Measurements from ENCODE around the gene TOMM40.
"Not testable (repeated sequence)": the region's sequence is repeated elsewhere in the genome, so short reads cannot be mapped to it uniquely, and the experiment has no call there.

TOMM40 gene

DNA sequence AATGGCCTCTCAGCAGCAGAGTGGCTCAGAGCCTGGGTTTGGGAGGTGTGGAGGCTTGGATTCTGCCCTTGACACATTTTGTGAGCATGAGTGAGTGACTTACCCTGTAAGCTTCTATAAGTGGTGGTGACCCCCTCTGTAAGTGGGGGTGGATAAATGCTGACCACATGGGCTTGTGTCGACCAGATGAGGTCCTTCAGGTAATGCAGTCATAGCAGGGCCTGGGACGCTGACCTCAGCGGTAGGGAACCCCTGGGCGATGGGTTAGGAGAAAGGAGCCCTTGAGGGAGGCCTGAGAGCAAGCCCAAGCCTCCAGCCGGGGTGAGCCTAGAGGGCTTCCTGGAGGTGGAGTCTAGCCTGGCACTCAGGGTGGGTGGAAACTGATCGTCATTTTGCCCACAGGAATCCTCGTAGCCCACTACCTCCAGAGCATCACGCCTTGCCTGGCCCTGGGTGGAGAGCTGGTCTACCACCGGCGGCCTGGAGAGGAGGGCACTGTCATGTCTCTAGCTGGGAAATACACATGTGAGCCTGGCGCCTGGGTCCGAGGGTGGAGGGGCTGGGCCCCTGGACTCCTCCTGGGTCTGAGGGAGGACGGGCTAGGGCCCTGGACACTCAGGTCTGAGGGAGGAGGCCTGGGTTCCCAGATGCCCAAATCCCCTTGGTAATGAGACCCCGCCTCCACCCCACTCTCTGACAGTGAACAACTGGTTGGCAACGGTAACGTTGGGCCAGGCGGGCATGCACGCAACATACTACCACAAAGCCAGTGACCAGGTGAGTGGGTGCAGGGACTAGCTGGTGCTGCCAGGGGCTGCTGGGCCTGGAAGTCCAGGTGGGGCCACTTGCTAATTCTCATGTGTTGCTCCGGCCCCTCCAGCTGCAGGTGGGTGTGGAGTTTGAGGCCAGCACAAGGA lies 9.5 kb downstream of the TOMM40 start:
- no peak for DNase-seq

DNA sequence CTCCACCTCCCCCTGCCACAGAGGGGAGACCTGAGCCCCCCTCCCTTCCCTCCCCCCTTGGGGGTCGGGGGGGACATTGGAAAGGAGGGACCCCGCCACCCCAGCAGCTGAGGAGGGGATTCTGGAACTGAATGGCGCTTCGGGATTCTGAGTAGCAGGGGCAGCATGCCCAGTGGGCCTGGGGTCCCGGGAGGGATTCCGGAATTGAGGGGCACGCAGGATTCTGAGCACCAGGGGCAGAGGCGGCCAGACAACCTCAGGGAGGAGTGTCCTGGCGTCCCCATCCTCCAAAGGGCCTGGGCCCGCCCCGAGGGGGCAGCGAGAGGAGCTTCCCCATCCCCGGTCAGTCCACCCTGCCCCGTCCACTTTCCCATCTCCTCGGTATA lies 12.2 kb downstream of the TOMM40 start:
- no peak for DNase-seq

DNA sequence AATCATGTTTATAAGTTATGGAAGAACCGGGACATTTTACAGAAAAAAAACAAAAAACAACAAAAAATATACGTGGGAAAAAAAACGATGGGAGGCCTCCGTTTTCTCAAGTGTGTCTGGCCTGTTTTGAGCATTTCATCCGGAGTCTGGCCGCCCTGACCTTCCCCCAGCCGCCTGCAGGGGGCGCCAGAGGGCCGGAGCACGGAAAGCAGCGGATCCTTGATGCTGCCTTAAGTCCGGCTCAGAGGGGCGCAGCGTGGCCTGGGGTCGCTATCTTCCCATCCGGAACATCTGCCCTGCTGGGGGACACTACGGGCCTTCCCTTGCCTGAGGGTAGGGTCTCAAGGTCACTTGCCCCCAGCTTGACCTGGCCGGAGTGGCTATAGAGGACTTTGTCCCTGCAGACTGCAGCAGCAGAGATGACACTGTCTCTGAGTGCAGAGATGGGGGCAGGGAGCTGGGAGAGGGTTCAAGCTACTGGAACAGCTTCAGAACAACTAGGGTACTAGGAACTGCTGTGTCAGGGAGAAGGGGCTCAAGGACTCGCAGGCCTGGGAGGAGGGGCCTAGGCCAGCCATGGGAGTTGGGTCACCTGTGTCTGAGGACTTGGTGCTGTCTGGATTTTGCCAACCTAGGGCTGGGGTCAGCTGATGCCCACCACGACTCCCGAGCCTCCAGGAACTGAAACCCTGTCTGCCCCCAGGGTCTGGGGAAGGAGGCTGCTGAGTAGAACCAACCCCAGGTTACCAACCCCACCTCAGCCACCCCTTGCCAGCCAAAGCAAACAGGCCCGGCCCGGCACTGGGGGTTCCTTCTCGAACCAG lies 12.8 kb downstream of the TOMM40 start:
- DNase-seq = no peak

DNA sequence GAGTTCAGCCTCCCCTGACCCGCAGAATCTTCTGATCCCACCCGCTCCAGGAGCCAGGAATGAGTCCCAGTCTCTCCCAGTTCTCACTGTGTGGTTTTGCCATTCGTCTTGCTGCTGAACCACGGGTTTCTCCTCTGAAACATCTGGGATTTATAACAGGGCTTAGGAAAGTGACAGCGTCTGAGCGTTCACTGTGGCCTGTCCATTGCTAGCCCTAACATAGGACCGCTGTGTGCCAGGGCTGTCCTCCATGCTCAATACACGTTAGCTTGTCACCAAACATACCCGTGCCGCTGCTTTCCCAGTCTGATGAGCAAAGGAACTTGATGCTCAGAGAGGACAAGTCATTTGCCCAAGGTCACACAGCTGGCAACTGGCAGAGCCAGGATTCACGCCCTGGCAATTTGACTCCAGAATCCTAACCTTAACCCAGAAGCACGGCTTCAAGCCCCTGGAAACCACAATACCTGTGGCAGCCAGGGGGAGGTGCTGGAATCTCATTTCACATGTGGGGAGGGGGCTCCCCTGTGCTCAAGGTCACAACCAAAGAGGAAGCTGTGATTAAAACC lies 13.5 kb downstream of the TOMM40 start:
- no peak for DNase-seq

DNA sequence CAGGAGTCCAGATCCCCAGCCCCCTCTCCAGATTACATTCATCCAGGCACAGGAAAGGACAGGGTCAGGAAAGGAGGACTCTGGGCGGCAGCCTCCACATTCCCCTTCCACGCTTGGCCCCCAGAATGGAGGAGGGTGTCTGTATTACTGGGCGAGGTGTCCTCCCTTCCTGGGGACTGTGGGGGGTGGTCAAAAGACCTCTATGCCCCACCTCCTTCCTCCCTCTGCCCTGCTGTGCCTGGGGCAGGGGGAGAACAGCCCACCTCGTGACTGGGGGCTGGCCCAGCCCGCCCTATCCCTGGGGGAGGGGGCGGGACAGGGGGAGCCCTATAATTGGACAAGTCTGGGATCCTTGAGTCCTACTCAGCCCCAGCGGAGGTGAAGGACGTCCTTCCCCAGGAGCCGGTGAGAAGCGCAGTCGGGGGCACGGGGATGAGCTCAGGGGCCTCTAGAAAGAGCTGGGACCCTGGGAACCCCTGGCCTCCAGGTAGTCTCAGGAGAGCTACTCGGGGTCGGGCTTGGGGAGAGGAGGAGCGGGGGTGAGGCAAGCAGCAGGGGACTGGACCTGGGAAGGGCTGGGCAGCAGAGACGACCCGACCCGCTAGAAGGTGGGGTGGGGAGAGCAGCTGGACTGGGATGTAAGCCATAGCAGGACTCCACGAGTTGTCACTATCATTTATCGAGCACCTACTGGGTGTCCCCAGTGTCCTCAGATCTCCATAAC lies 14.5 kb downstream of the TOMM40 start, which contains the start of gene APOE:
TSS of gene APOE (plus strand) at position 360 of the 724 bp plus-strand sequence. CDS start 829 bp downstream, outside the sequence.
- no peak for DNase-seq

DNA sequence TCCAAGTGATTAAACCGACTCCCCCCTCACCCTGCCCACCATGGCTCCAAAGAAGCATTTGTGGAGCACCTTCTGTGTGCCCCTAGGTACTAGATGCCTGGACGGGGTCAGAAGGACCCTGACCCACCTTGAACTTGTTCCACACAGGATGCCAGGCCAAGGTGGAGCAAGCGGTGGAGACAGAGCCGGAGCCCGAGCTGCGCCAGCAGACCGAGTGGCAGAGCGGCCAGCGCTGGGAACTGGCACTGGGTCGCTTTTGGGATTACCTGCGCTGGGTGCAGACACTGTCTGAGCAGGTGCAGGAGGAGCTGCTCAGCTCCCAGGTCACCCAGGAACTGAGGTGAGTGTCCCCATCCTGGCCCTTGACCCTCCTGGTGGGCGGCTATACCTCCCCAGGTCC lies 16.6 kb downstream of the TOMM40 start:
- DNase-seq = no peak

DNA sequence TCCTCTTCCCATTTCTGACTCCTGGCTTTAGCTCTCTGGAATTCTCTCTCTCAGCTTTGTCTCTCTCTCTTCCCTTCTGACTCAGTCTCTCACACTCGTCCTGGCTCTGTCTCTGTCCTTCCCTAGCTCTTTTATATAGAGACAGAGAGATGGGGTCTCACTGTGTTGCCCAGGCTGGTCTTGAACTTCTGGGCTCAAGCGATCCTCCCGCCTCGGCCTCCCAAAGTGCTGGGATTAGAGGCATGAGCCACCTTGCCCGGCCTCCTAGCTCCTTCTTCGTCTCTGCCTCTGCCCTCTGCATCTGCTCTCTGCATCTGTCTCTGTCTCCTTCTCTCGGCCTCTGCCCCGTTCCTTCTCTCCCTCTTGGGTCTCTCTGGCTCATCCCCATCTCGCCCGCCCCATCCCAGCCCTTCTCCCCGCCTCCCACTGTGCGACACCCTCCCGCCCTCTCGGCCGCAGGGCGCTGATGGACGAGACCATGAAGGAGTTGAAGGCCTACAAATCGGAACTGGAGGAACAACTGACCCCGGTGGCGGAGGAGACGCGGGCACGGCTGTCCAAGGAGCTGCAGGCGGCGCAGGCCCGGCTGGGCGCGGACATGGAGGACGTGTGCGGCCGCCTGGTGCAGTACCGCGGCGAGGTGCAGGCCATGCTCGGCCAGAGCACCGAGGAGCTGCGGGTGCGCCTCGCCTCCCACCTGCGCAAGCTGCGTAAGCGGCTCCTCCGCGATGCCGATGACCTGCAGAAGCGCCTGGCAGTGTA lies 17.2 kb downstream of the TOMM40 start:
- no peak for DNase-seq

DNA sequence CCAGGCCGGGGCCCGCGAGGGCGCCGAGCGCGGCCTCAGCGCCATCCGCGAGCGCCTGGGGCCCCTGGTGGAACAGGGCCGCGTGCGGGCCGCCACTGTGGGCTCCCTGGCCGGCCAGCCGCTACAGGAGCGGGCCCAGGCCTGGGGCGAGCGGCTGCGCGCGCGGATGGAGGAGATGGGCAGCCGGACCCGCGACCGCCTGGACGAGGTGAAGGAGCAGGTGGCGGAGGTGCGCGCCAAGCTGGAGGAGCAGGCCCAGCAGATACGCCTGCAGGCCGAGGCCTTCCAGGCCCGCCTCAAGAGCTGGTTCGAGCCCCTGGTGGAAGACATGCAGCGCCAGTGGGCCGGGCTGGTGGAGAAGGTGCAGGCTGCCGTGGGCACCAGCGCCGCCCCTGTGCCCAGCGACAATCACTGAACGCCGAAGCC lies 17.8 kb downstream of the TOMM40 start:
- DNase-seq = no peak

DNA sequence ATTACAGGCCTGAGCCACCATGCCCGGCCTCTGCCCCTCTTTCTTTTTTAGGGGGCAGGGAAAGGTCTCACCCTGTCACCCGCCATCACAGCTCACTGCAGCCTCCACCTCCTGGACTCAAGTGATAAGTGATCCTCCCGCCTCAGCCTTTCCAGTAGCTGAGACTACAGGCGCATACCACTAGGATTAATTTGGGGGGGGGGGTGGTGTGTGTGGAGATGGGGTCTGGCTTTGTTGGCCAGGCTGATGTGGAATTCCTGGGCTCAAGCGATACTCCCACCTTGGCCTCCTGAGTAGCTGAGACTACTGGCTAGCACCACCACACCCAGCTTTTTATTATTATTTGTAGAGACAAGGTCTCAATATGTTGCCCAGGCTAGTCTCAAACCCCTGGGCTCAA lies 18.7 kb downstream of the TOMM40 start:
- DNase-seq = no peak

DNA sequence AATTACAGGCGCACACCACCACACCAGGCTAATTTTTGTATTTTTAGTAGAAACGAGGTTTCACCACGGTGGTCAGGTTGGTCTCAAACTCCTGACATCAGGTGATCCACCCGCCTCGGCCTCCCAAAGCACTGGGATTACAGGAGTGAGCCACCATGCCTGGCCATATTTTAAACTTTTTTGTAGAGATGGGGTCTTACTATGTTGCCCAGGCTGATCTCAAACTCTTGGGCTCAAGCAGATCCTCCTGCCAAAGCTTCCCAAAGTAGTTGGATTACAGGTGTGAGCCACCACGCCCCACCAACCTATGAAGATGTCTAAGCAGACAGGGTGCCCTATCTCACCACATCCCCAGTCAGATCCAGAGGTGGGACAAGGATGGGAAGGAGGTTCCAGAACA lies 20.8 kb downstream of the TOMM40 start:
- not testable (repeated sequence) for DNase-seq

DNA sequence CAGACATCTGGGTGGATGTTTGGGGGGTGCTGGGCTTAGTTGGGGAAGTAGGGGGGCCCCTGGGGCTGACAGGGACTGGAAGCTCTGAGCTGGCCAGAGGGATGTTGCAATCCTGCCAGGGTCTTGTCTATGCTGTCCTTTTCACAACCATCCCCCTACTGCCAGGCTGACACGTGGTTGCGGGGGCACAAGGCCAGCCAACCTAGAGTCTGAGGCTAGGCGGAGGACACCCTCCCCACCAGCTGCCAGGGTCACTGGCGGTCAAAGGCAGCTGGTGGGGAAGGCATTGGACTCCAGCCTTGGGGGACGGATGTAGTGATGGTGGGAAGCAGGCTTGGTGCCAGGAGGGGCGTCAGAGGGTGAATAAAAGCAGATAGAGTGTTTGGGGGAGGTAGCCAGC lies 21.8 kb downstream of the TOMM40 start:
- no peak for DNase-seq

DNA sequence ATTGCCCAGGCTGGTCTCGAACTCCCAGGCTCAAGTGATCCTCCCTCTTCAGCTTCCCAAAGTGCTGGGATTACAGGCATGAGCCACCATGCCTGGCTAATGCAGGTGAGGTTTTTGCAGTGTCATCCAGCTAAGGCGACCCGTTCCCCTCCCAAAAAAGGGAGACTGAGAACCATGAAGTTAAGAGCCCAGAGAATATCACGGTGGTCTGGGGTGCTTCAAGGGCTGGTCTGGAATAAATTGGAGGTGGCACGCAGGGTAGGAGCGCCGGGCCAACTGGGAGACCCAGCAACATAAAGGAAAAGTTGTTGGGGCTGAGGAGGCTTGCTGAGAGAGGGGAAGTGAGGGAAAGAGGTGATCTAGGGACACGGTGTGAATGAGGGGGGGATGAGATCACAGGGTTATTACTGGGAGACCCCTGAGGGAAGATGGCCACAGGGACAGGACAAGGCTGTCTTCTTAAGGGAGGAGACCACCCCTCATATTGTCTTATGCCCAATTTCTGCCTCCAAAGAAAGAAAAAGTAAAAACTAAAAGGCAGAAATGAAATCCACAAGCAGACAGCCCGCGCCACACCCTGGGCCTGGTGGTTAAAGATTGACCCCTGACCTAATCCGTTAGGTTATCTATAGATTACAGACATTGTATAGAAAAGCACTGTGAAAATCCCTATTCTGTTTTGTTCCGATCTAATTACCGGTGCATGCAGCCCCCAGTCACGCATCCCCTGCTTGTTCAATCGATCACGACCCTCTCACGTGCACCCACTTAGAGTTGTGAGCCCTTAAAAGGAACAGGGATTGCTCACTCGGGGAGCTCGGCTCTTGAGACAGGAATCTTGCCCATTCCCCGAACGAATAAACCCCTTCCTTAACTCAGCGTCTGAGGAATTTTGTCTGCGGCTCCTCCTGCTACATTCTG lies 22.7 kb downstream of the TOMM40 start:
- DNase-seq = not testable (repeated sequence)

DNA sequence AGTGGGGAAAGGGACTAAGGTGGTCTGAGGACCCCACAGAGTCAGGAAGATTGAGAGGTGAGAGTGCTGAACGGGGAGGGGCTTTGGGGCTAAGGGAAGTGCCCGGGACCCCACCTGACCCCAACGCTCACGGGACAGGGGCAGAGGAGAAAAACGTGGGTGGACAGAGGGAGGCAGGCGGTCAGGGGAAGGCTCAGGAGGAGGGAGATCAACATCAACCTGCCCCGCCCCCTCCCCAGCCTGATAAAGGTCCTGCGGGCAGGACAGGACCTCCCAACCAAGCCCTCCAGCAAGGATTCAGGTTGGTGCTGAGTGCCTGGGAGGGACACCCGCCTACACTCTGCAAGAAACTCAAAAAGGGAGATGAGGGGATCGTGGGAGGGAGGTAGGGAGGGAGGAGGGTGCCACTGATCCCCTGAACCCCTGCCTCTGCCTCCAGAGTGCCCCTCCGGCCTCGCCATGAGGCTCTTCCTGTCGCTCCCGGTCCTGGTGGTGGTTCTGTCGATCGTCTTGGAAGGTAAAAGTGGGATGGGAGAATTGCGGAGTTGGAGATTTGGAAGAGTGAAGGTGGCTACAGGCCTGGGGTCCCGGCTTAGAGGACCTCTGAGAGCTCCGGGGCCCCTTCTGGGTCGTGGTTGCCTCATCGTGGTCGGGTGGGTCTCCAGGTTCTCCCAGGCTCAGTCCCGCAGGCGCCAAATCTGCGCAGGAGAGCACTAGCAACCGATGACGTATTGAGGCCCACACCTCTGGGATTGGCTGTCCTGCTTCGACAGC lies 23.6 kb downstream of the TOMM40 start, which contains the start of gene APOC1:
TSS of gene APOC1 (plus strand) at position 176 of the 774 bp plus-strand sequence. CDS start at position 460, 284 bp downstream.
- DNase-seq = not testable (repeated sequence)

DNA sequence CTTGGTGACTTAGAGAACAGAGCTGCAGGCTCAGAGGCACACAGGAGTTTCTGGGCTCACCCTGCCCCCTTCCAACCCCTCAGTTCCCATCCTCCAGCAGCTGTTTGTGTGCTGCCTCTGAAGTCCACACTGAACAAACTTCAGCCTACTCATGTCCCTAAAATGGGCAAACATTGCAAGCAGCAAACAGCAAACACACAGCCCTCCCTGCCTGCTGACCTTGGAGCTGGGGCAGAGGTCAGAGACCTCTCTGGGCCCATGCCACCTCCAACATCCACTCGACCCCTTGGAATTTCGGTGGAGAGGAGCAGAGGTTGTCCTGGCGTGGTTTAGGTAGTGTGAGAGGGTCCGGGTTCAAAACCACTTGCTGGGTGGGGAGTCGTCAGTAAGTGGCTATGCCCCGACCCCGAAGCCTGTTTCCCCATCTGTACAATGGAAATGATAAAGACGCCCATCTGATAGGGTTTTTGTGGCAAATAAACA lies 33.2 kb downstream of the TOMM40 start:
- no peak for DNase-seq

DNA sequence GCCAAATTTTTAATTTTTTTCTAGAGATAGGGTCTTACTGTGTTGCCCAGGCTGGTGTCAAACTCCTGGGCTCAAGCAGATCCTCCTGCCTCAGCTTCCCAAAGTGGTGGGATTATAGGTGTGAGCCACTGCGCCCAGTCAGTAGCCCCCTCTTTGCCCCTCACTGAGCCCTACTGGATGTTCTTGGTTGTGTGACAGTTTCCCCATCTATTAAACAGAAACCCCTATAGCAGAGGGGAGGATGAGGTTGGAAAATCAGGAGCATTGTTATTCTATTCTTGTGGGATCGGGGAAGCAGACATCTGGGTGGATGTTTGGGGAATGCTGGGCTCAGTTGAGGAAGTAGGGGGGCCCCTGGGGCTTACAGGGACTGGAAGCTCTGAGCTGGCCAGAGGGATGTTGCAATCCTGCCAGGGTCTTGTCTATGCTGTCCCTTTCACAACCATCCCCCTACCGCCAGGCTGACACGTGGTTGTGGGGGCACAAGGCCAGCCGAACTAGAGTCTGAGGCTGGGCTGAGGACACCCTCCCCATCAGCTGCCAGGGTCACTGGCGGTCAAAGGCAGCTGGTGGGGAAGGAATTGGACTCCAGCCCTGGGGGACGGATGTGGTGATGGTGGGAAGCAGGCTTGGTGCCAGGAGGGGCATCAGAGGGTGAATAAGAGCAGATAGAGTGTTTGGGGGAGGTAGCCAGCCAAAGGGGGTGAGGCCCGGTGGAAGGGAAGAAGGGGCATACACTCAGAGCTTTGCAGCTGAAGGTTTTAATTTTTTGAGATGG lies 34.2 kb downstream of the TOMM40 start:
- no peak for DNase-seq

DNA sequence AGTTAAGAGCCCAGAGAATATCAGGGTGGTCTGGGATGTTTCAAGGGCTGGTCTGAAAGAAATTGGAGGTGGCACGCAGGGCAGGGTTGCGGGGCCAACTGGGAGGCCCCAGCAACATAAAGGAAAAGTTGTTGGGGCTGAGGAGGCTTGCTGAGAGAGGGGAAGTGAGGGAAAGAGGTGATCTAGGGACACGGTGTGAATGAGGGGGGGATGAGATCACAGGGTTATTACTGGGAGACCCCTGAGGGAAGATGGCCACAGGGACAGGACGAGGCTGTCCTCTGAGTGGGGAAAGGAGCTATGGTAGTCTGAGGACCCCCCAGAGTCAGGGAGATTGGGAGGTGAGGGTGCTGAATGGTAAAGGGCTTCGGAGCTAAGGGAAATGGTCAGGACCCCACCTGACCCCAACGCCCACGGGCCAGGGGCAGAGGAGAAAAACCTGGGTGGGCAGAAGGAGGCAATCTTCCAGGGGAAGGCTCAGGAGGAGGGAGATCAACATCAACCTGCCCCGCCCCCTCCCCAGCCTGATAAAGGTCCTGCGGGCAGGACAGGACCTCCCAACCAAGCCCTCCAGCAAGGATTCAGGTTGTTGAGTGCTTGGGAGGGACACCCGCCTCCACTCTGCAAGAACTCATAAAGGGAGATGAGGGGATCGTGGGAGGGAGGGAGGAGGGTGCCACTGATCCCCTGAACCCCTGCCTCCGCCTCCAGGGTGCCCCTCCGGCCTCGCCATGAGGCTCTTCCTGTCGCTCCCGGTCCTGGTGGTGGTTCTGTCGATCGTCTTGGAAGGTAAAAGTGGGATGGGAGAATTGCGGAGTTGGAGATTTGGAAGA lies 35.4 kb downstream of the TOMM40 start:
- not testable (repeated sequence) for DNase-seq

DNA sequence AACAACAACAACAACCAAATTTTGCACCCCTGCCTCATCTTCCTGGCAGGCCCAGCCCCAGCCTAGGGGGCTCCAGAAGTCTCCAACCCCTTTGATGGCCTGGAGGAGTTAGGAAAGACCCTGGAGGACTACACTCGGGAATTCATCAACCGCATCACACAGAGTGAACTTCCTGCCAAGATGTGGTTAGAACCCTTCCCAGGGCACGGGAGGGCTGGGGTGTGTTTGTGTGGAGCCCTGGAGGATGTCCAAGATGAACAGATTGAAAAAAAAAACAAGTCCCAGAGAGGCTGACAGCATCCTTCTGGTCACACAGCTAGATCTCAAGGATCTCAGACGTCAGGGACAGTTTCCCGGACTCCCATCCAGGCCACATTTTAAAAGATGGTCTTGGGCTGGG lies 36.7 kb downstream of the TOMM40 start:
- no peak for DNase-seq

DNA sequence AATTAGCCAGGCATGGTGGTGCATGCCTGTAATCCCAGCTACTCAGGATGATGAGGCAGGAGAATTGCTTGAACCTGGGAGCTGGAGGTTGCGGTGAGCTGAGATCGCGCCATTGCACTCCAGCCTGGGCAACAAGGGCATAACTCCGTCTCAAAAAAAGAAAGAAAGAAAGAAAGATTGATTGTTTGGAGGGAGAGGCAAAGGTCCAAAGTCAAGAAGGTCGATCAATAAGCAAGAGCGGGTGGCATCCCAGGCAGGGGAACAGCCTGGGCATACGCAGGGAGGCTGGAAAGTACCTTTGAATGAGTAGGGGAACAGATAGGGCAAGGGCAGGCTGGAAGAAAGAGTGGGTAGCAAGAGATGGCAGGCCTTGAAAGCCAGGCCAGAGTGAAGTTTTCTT lies 39.0 kb downstream of the TOMM40 start:
- DNase-seq = no peak
